Measurements from ENCODE around the gene CHST15.
A peak's percentile ranks its signal among the peaks of the same experiment; 100 is the strongest.

The CHST15 gene

DNA sequence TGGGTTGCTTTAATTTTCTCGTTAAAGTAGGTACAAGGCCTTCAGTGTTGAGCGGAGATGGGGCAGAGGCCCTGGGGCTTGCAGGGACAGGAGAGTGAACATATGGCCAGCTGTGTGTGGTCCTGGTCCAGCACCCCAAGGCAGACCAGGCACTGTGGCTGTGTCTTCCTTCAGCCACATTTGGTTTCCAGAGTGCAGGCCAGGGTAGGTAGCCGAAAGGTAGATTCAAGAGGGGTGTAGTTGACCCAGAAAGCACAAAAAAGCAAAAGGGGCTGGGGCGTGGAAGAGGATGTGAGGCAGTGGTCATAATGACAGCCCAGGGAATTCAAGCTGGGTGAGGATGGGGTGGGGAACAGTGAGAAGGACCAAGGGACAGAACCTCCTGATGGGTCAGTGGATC is 21.3 kb upstream of the CHST15 start:
- peaks cover 37% of the 10 kb centered on the region for H3K4me1 ChIP-seq (ENCODE audit: control insufficient read depth, low read length)
- no peaks in the 10 kb centered on the region for H3K9me3 ChIP-seq (ENCODE audit: control insufficient read depth, insufficient read depth, low read length)
- H4K20me1 ChIP-seq (ENCODE audit: control insufficient read depth, insufficient read depth, low read depth, low read length): no peaks in the 10 kb centered on the region
- no peaks in the 10 kb centered on the region for H3F3A ChIP-seq (ENCODE audit: control insufficient read depth, insufficient read depth)
- H3K36me3 ChIP-seq (ENCODE audit: control insufficient read depth, low read length): no peaks in the 10 kb centered on the region
- no peaks in the 10 kb centered on the region for H3K79me2 ChIP-seq (ENCODE audit: control insufficient read depth, low read length)
- H3K27ac ChIP-seq (ENCODE audit: low read depth, low read length): no peak overlapping the region
- TF ChIP-seq, protein P1, sequence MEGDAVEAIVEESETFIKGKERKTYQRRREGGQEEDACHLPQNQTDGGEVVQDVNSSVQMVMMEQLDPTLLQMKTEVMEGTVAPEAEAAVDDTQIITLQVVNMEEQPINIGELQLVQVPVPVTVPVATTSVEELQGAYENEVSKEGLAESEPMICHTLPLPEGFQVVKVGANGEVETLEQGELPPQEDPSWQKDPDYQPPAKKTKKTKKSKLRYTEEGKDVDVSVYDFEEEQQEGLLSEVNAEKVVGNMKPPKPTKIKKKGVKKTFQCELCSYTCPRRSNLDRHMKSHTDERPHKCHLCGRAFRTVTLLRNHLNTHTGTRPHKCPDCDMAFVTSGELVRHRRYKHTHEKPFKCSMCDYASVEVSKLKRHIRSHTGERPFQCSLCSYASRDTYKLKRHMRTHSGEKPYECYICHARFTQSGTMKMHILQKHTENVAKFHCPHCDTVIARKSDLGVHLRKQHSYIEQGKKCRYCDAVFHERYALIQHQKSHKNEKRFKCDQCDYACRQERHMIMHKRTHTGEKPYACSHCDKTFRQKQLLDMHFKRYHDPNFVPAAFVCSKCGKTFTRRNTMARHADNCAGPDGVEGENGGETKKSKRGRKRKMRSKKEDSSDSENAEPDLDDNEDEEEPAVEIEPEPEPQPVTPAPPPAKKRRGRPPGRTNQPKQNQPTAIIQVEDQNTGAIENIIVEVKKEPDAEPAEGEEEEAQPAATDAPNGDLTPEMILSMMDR (IDR thresholded peaks at IDR 0.05; ENCODE audit: low read depth, low read length, poor library complexity, severe bottlenecking): no peak
- TF ChIP-seq EZH2phosphoT487 (IDR thresholded peaks at IDR 0.05; ENCODE audit: borderline replicate concordance, low read length): no peak
- H3K4me3 ChIP-seq (ENCODE audit: low read length): no peak overlapping the region
- H3K9me2 ChIP-seq (replicated peaks; ENCODE audit: control insufficient read depth, low read length): no peaks in the 10 kb centered on the region
- no peak overlapping the region for H3K4me2 ChIP-seq (ENCODE audit: low read length)
- no peaks in the 10 kb centered on the region for H3K27me3 ChIP-seq (ENCODE audit: control insufficient read depth, low read length)

DNA sequence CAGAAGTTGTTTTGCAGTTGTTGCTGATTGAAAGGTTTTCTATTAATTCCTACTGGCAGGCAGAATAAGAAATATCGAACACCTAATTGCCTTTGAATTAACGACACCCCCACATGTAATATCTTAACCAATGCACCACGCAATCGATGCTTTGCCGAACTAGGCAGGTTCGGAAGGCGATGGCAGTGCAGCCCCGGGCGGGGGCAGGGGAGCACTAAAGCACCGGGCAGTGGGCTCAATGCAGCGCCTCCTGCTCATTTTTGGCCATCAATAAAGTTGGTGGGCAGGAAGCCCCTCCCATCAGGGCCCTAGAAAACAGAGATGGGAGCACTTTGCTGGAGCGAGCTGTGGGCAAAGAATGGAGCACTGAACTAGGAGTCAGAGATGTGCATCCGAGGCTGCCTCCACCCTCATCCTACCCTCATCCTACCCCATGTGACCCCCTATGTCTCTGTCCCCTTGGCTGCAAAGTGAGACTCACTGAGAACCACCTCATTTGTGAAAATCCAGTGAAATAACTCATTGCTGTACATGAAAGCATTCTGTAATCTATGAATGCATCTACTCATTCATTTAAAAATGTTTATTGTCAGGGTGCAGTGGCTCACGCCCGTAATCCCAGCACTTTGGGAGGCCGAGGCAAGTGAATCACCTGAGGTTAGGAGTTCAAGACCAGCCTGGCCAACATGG is 19.6 kb upstream of the CHST15 start:
- Histone ChIP-seq H3K27me3 (ENCODE audit: control insufficient read depth, low read length) (no peaks in the 10 kb centered on the region), H3F3A (ENCODE audit: control insufficient read depth, insufficient read depth) (no peaks in the 10 kb centered on the region), H3K27ac (ENCODE audit: low read depth, low read length) (no peak overlapping the region), H3K4me3 (ENCODE audit: low read length) (no peak overlapping the region), H3K79me2 (ENCODE audit: control insufficient read depth, low read length) (no peaks in the 10 kb centered on the region), H3K36me3 (ENCODE audit: control insufficient read depth, low read length) (no peaks in the 10 kb centered on the region), H4K20me1 (ENCODE audit: control insufficient read depth, insufficient read depth, low read depth, low read length) (no peaks in the 10 kb centered on the region), H3K4me1 (ENCODE audit: control insufficient read depth, low read length) (peaks cover 39% of the 10 kb centered on the region), H3K9me3 (ENCODE audit: control insufficient read depth, insufficient read depth, low read length) (no peaks in the 10 kb centered on the region), H3K4me2 (ENCODE audit: low read length) (no peak overlapping the region), H3K9me2 (replicated peaks; ENCODE audit: control insufficient read depth, low read length) (no peaks in the 10 kb centered on the region)
- no peak for TF ChIP-seq EZH2phosphoT487 (IDR thresholded peaks at IDR 0.05; ENCODE audit: borderline replicate concordance, low read length)
- TF ChIP-seq, protein P1 (IDR thresholded peaks at IDR 0.05; ENCODE audit: low read depth, low read length, poor library complexity, severe bottlenecking): no peak

- no peak for TF ChIP-seq EZH2phosphoT487 (IDR thresholded peaks at IDR 0.05; ENCODE audit: borderline replicate concordance, low read length)
- TF ChIP-seq, protein P1 (IDR thresholded peaks at IDR 0.05; ENCODE audit: low read depth, low read length, poor library complexity, severe bottlenecking): no peak
- no peaks in the 10 kb centered on the region for H3K9me3 ChIP-seq (ENCODE audit: control insufficient read depth, insufficient read depth, low read length)
- H3K4me1 ChIP-seq (ENCODE audit: control insufficient read depth, low read length): peaks cover 47% of the 10 kb centered on the region
- H3K4me2 ChIP-seq (ENCODE audit: low read length): peak overlapping the region; percentile 2; the same call in 1 of the 2 replicates
- no peak overlapping the region for H3K27ac ChIP-seq (ENCODE audit: low read depth, low read length)
- no peaks in the 10 kb centered on the region for H4K20me1 ChIP-seq (ENCODE audit: control insufficient read depth, insufficient read depth, low read depth, low read length)
- no peaks in the 10 kb centered on the region for H3K27me3 ChIP-seq (ENCODE audit: control insufficient read depth, low read length)
- H3K4me3 ChIP-seq (ENCODE audit: low read length): no peak overlapping the region
- H3F3A ChIP-seq (ENCODE audit: control insufficient read depth, insufficient read depth): no peaks in the 10 kb centered on the region
- H3K9me2 ChIP-seq (replicated peaks; ENCODE audit: control insufficient read depth, low read length): no peaks in the 10 kb centered on the region
- no peaks in the 10 kb centered on the region for H3K36me3 ChIP-seq (ENCODE audit: control insufficient read depth, low read length)
- H3K79me2 ChIP-seq (ENCODE audit: control insufficient read depth, low read length): no peaks in the 10 kb centered on the region
Observed at GRCh38 chr10:124110882-124111281, 17.5 kb upstream of the CHST15 start.
